ENCODE results near the gene CHMP2A.

CHMP2A gene

GRCh38 chr19:58566989-58567388 lies 12.1 kb upstream of the CHMP2A start:
- Histone ChIP-seq H3F3A (ENCODE audit: insufficient read depth) (peaks cover 16% of the 10 kb centered on the region; the same call in 1 of the 2 replicates), H3K9me2 (replicated peaks; ENCODE audit: insufficient read depth, low read length) (no peaks in the 10 kb centered on the region), H3K4me2 (ENCODE audit: low read depth, low read length, poor library complexity, severe bottlenecking) (no peak overlapping the region), H2AFZ (ENCODE audit: low read depth, low read length, severe bottlenecking) (no peak overlapping the region), H4K20me1 (ENCODE audit: low read depth, low read length) (no peaks in the 10 kb centered on the region), H3K27me3 (ENCODE audit: low read length) (no peaks in the 10 kb centered on the region), H3K79me2 (ENCODE audit: insufficient read depth, low read length) (no peaks in the 10 kb centered on the region), H3K27ac (ENCODE audit: low read depth, low read length) (no peak overlapping the region), H3K9me3 (ENCODE audit: insufficient read depth, low read length) (no peaks in the 10 kb centered on the region), H3K9ac (ENCODE audit: low read length) (no peak overlapping the region), H3K36me3 (ENCODE audit: low read length) (no peaks in the 10 kb centered on the region), H3K4me3 (ENCODE audit: insufficient read depth, low read length, poor library complexity, severe bottlenecking) (no peak overlapping the region)
- TF ChIP-seq EZH2phosphoT487 (conservative IDR thresholded peaks at IDR 0.05; ENCODE audit: low read length) (no peak), CTCF (IDR thresholded peaks at IDR 0.05; ENCODE audit: insufficient read depth, low read length, poor library complexity, severe bottlenecking) (no peak)

- Histone ChIP-seq H2AFZ (ENCODE audit: low read depth, low read length, severe bottlenecking) (no peak overlapping the region), H3F3A (ENCODE audit: insufficient read depth) (peaks cover 39% of the 10 kb centered on the region), H3K9ac (ENCODE audit: low read length) (no peak overlapping the region), H4K20me1 (ENCODE audit: low read depth, low read length) (no peaks in the 10 kb centered on the region), H3K27ac (ENCODE audit: low read depth, low read length) (no peak overlapping the region), H3K79me2 (ENCODE audit: insufficient read depth, low read length) (no peaks in the 10 kb centered on the region), H3K36me3 (ENCODE audit: low read length) (no peaks in the 10 kb centered on the region), H3K27me3 (ENCODE audit: low read length) (no peaks in the 10 kb centered on the region), H3K9me2 (replicated peaks; ENCODE audit: insufficient read depth, low read length) (no peaks in the 10 kb centered on the region), H3K9me3 (ENCODE audit: insufficient read depth, low read length) (no peaks in the 10 kb centered on the region), H3K4me2 (ENCODE audit: low read depth, low read length, poor library complexity, severe bottlenecking) (no peak overlapping the region), H3K4me3 (ENCODE audit: insufficient read depth, low read length, poor library complexity, severe bottlenecking) (no peak overlapping the region)
- TF ChIP-seq EZH2phosphoT487 (conservative IDR thresholded peaks at IDR 0.05; ENCODE audit: low read length) (no peak), CTCF (IDR thresholded peaks at IDR 0.05; ENCODE audit: insufficient read depth, low read length, poor library complexity, severe bottlenecking) (no peak)
Measured at GRCh38 chr19:58563823-58564222, 8.9 kb upstream of the CHMP2A start.

- no peak for TF ChIP-seq CTCF (IDR thresholded peaks at IDR 0.05; ENCODE audit: insufficient read depth, low read length, poor library complexity, severe bottlenecking)
- no peak for TF ChIP-seq EZH2phosphoT487 (conservative IDR thresholded peaks at IDR 0.05; ENCODE audit: low read length)
- no peaks in the 10 kb centered on the region for H4K20me1 ChIP-seq (ENCODE audit: low read depth, low read length)
- no peaks in the 10 kb centered on the region for H3K27me3 ChIP-seq (ENCODE audit: low read length)
- no peak overlapping the region for H3K27ac ChIP-seq (ENCODE audit: low read depth, low read length)
- H3K79me2 ChIP-seq (ENCODE audit: insufficient read depth, low read length) = peaks cover under 1% of the 10 kb centered on the region
- no peak overlapping the region for H3K4me3 ChIP-seq (ENCODE audit: insufficient read depth, low read length, poor library complexity, severe bottlenecking)
- H3K36me3 ChIP-seq (ENCODE audit: low read length) = no peaks in the 10 kb centered on the region
- no peaks in the 10 kb centered on the region for H3K9me3 ChIP-seq (ENCODE audit: insufficient read depth, low read length)
- peak overlapping the region; percentile 30 for H3K4me2 ChIP-seq (ENCODE audit: low read depth, low read length, poor library complexity, severe bottlenecking)
- no peak overlapping the region for H3K9ac ChIP-seq (ENCODE audit: low read length)
- H2AFZ ChIP-seq (ENCODE audit: low read depth, low read length, severe bottlenecking) = no peak overlapping the region
- H3K9me2 ChIP-seq (replicated peaks; ENCODE audit: insufficient read depth, low read length) = no peaks in the 10 kb centered on the region
- peaks cover 39% of the 10 kb centered on the region for H3F3A ChIP-seq (ENCODE audit: insufficient read depth)
Measured at GRCh38 chr19:58563034-58563573, 8.2 kb upstream of the CHMP2A start.

Measured in SU-DHL-6 (cell line).